Measurements from ENCODE around the gene UBALD1. TPM values are rescaled to one million over a fixed set of nuclear protein-coding genes. Genes with fewer than 3 reads are reported as not detected.
A peak's percentile ranks its signal among the peaks of the same experiment; 100 is the strongest.

UBALD1 gene
- total and polyA plus RNA-seq, 8 donors: 12.0 to 27.8 (median 19.8) TPM

DNA sequence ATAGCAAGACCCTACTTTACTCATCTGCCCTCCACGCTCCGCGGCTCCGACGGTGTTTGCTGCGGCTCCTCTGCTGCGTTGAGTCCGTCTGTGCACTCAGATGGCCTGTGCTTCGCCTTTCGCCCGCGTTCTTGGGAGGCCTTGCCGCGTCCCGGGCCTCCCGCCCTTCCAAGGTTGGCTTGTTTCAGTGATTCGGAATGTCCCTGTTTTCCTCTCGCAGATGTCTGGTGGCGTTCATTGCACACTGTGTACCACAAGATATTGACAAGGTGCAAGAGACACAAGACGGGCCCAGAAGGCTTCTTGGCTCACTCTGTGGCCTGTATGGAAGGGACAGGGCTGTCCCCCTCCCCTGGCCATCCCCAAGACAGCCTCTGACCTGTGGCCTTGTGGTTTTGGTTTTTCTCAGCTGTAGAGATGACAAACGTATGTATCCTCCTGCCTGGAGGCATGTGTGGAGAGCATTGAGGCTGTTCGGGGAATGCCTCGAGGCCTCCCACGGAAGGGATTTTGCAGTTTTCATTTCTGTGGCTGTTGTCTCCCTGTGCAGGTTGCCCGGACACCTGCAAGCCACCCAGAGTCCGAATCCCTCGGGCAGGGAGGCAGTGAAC is 25.3 kb upstream of the UBALD1 start:
- TF ChIP-seq, protein P1, sequence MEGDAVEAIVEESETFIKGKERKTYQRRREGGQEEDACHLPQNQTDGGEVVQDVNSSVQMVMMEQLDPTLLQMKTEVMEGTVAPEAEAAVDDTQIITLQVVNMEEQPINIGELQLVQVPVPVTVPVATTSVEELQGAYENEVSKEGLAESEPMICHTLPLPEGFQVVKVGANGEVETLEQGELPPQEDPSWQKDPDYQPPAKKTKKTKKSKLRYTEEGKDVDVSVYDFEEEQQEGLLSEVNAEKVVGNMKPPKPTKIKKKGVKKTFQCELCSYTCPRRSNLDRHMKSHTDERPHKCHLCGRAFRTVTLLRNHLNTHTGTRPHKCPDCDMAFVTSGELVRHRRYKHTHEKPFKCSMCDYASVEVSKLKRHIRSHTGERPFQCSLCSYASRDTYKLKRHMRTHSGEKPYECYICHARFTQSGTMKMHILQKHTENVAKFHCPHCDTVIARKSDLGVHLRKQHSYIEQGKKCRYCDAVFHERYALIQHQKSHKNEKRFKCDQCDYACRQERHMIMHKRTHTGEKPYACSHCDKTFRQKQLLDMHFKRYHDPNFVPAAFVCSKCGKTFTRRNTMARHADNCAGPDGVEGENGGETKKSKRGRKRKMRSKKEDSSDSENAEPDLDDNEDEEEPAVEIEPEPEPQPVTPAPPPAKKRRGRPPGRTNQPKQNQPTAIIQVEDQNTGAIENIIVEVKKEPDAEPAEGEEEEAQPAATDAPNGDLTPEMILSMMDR (IDR thresholded peaks at IDR 0.05): no peak
- H3K27me3 ChIP-seq: no peaks in the 10 kb centered on the region
- DNase-seq (no peak), ATAC-seq (no peak)
- intact Hi-C loops (cut with DNase I): no loop called here
- H3K4me3 ChIP-seq: no peak overlapping the region
- H3K4me1 ChIP-seq: peaks cover 12 to 39% of the 10 kb centered on the region in 2 donors
- peaks cover 0 to 16% of the 10 kb centered on the region in 2 donors for H3K36me3 ChIP-seq
- peak overlapping the region; percentile 10 to 30 for H3K27ac ChIP-seq
- no peaks in the 10 kb centered on the region for H3K9me3 ChIP-seq

DNA sequence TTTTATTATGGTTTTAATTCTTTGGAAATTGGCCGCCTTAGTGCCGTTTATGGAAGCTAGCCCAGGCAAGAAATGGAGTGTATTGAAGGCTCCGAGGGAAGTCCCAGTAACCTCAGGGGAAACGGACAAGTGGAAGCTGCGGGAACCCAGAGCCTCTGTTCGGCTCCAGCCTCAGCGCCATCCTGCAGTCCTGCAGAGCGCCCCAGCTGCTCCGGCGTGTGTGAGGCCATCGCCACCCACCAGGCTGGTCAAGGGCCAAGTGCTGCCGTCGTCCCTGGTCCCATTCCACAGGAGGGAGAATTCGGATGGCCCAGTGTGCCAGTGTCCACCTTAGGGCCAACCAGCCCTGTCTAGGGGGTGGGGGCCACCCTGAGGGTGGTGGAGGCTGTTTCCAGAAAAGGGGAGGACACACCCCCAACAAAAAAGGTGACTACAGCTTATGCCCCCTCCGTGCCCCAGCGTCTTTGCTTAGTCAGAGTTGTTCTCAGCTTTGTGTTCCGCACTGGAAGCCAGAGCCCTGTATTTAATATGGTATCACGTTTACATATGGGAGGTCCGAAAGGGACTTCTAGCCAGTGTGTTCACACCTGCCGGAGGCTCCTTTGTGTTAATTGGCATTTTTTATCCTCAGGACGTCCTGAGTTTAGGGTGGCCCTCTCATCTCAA is 22.9 kb upstream of the UBALD1 start:
- Histone ChIP-seq H3K4me3 (no peak overlapping the region), H3K9me3 (no peaks in the 10 kb centered on the region), H3K36me3 (peaks cover 0 to 24% of the 10 kb centered on the region in 2 donors), H3K27ac (no peak overlapping the region), H3K27me3 (no peaks in the 10 kb centered on the region), H3K4me1 (peaks cover 12 to 43% of the 10 kb centered on the region in 2 donors)
- TF ChIP-seq, protein P1 (IDR thresholded peaks at IDR 0.05): no peak
- ATAC-seq (no peak), DNase-seq (no peak)
- intact Hi-C loops (cut with DNase I): no loop called here

DNA sequence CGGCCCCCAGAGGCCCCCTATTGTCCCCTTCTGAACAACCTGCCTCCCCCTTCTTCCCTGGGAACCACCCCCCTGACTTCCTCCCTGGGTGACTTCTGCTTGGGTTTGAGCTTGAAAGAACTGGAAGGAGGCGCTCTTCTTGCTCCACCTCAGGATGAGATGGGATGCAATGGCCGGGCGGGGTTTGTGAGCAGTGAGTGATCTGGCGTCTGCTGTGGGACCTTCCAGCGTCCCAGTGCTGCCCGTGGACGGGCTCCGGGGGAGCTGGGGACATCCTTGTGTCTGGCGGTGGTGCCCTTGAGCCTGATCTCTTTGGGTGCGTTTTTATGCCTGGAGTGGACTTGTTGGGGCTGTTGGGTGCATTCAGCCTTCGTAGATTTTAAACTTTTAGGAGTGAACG is 21.5 kb upstream of the UBALD1 start:
- intact Hi-C loops (cut with DNase I): no loop called here

DNA sequence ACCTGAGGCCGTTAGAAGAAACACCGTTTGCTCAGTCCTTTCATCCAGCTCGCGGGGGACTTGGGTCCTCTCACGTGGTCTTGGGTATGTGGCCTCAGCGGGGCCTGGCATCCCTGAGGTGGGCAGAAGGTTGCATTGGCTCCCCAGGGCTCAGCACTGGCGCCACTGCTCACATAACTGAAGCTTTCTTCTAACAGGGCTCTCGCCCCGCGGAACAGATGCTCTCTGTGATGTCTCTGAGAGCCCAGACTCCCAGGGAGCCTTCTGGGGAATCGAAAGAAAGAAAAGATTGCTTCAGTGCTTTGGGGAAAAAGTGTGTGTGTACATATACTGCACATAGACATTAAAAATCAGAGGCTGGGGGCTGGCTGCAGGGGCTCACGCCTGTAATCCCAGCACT is 20.1 kb upstream of the UBALD1 start:
- H3K9me3 ChIP-seq: no peaks in the 10 kb centered on the region
- peaks cover 0 to 21% of the 10 kb centered on the region in 2 donors for H3K36me3 ChIP-seq
- H3K4me1 ChIP-seq: peaks cover 0 to 29% of the 10 kb centered on the region in 2 donors
- no peaks in the 10 kb centered on the region for H3K27me3 ChIP-seq
- DNase-seq (no peak), ATAC-seq (no peak)
- H3K4me3 ChIP-seq: no peak overlapping the region
- intact Hi-C loops (cut with DNase I): no loop called here
- TF ChIP-seq, protein P1 (IDR thresholded peaks at IDR 0.05): no peak
- H3K27ac ChIP-seq: no peak overlapping the region

More for the DNA sequence above, 21.5 kb upstream of the UBALD1 start:
- TF ChIP-seq, protein P1 (IDR thresholded peaks at IDR 0.05): no peak
- ATAC-seq (no peak), DNase-seq (no peak)
- Histone ChIP-seq H3K27ac (no peak overlapping the region), H3K9me3 (no peaks in the 10 kb centered on the region), H3K4me1 (peaks cover 11 to 34% of the 10 kb centered on the region in 2 donors), H3K27me3 (no peaks in the 10 kb centered on the region), H3K4me3 (no peak overlapping the region), H3K36me3 (peaks cover 0 to 24% of the 10 kb centered on the region in 2 donors)

DNA sequence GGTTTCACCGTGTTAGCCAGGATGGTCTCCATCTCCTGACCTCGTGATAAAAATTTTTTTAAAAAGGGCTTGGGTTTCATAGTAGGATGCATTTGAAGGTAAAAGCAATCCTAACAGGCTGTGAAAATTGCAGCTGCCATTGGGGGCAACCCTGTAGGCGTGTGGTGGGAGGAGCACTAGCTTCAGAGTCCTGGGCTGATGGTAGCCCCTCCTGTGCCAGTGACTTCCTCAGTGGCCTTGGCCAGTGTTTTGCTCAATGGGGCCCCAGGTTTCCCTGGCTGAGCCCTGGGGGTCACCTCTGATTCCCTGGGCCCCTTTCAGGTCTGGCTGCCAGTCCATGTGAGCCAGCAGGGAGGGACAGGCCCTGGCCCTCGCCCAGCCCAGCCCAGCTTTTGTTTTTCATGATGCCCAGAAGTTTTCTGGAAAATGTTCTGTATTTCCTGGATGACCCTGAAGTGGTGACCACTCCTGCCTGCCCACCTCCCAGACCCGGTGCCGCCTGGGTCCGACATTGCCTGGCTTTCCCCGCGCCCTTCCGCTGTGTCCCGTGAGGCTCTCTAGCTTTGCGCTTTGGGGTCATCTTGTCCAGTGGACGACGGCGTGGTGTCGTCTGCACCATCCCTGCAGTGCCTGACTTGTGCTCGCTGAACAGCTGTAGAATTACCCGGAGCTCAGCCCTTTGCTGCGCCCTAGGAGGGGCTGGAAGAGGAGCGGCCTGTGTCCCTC is 19.4 kb upstream of the UBALD1 start:
- TF ChIP-seq, protein P1 (IDR thresholded peaks at IDR 0.05): no peak
- no peak for ATAC-seq
- intact Hi-C loops (cut with DNase I): no loop called here

More for the DNA sequence above, 19.4 kb upstream of the UBALD1 start:
- no peaks in the 10 kb centered on the region for H3K9me3 ChIP-seq
- DNase-seq: no peak
- H3K27me3 ChIP-seq: no peaks in the 10 kb centered on the region
- H3K4me1 ChIP-seq: peaks cover 0 to 24% of the 10 kb centered on the region in 2 donors
- H3K27ac ChIP-seq: no peak overlapping the region
- no peak overlapping the region for H3K4me3 ChIP-seq
- peaks cover 0 to 21% of the 10 kb centered on the region in 2 donors for H3K36me3 ChIP-seq
